ENCODE data around the gene ELP4.

GRCh38 chr11:31764261-31764660 lies 254.7 kb downstream of the ELP4 start:
- no peak for TF ChIP-seq CTCF (conservative IDR thresholded peaks at IDR 0.05 in 1 of 2, IDR thresholded peaks at IDR 0.05 in 1 of 2; ENCODE audit: extremely low read depth in 1 of 2, insufficient read depth in 1 of 2, low read depth in 1 of 2, low read length in 2 of 2)
- no peak for TF ChIP-seq EZH2 (IDR thresholded peaks at IDR 0.05; ENCODE audit: borderline replicate concordance, low read length)

Data from mammary epithelial cell (primary cell).